A549 (cell line): ENCODE measurements around the gene RPGRIP1. TPM values are rescaled to one million over a fixed set of nuclear protein-coding genes. Genes with fewer than 3 reads are reported as not detected.

Experiments used
- ATAC-seq, 2 experiments: fragments of 200-7000 bp in 1 of 2; fragments of >200 bp in 1 of 2; cut with Nextera tagmentation in 1 of 2; cut with Tn5 transposase in 1 of 2; 3 replicates each; pipeline versions ENCODE4 v1.8.0 to v1.9.1; 2018 to 2020; ENCODE audit warnings: mild to moderate bottlenecking in 1 of 2, moderate library complexity in 1 of 2
- CTCF ChIA-PET: fragments of 300-600 bp; sonication (Branson Sonifier 250); formaldehyde crosslinking; extraction: SDS; loops from one replicate; lab custom pipeline; 2021; ENCODE audit warnings: antibody characterized with exemption, inconsistent platforms; lab: Yijun Ruan, JAX
- POLR2A ChIA-PET: fragments of 350-600 bp; formaldehyde crosslinking; extraction: SDS; loops from one replicate; lab custom pipeline; 2021; ENCODE audit warnings: antibody characterized with exemption, inconsistent platforms; lab: Yijun Ruan, JAX
- DNase-seq, 2 experiments: peaks; one replicate each; pipeline versions ENCODE4 v3.0.0 to v3.0.0-alpha.2; 2011 to 2016; ENCODE audit warnings: low read depth in 1 of 2, low spot score in 1 of 2
- FAIRE-seq: peaks from 2 replicates; lab custom pipeline; 2011; peaks lifted over from hg19 to GRCh38; lab: Jason Lieb, UNC
- H3K27ac ChIP-seq, 2 experiments: fragments of >200 bp; sonication (Bioruptor Twin); formaldehyde crosslinking; 3 replicates each; pipeline ENCODE4 v1.5.1; 2016 to 2017
- H3K4me1 ChIP-seq: fragments of >200 bp; sonication (Bioruptor Twin); formaldehyde crosslinking; 3 replicates; pipeline ENCODE4 v1.6.1; 2016
- H3K4me2 ChIP-seq: fragments of >200 bp; sonication (Bioruptor Twin); formaldehyde crosslinking; 3 replicates; pipeline ENCODE4 v1.6.1; 2016
- H3K4me3 ChIP-seq: fragments of >200 bp; sonication (Bioruptor Twin); formaldehyde crosslinking; 3 replicates; pipeline ENCODE4 v1.5.1; 2016
- H3K9me3 ChIP-seq: fragments of >200 bp; sonication (Bioruptor Twin); formaldehyde crosslinking; 3 replicates; pipeline ENCODE4 v1.6.1; 2016
- CBX2 ChIP-seq: fragments of 200-600 bp; sonication (generic); IDR thresholded peaks from 2 replicates; pipeline ENCODE4 v1.6.1; 2016; ENCODE audit warnings: low read depth, mild to moderate bottlenecking, borderline replicate concordance
- CTCF ChIP-seq: fragments of >200 bp; sonication (Bioruptor Twin); formaldehyde crosslinking; IDR thresholded peaks from 3 replicates; pipeline ENCODE4 v1.5.1; 2016
- ESRRA ChIP-seq: fragments of 150-350 bp; IDR thresholded peaks from 2 replicates; pipeline ENCODE4 v1.6.1; 2014; ENCODE audit warnings: mild to moderate bottlenecking, low read length, borderline replicate concordance
- FOSB ChIP-seq: fragments of 250-450 bp; sonication (Bioruptor Pico); IDR thresholded peaks from 2 replicates; pipeline ENCODE4 v1.5.0; 2020; ENCODE audit warnings: mild to moderate bottlenecking, moderate library complexity
- HEYL ChIP-seq: fragments of 250-450 bp; sonication (Bioruptor Pico); IDR thresholded peaks from 2 replicates; pipeline ENCODE4 v1.8.0; 2021; ENCODE audit warnings: mild to moderate bottlenecking, moderate library complexity
- HOXA7 ChIP-seq: fragments of 250-450 bp; sonication (Bioruptor Pico); IDR thresholded peaks from 2 replicates; pipeline ENCODE4 v1.5.0; 2020; ENCODE audit warnings: mild to moderate bottlenecking, moderate library complexity
- MAFK ChIP-seq: fragments of 450-650 bp; IDR thresholded peaks from 2 replicates; pipeline ENCODE4 v1.6.1; 2014; ENCODE audit not compliant: partially characterized antibody
- MAX ChIP-seq: IDR thresholded peaks from 2 replicates; pipeline ENCODE4 v1.6.1; 2012
- MAZ ChIP-seq: fragments of 150-350 bp; IDR thresholded peaks from 2 replicates; pipeline ENCODE4 v1.6.1; 2014; ENCODE audit warnings: antibody characterized with exemption, low read depth, low read length, borderline replicate concordance
- NFE2L2 ChIP-seq: fragments of 150-350 bp; conservative IDR thresholded peaks from 2 replicates; pipeline ENCODE4 v1.6.1; 2014; ENCODE audit warnings: low read length
- POLR2AphosphoS2 ChIP-seq: conservative IDR thresholded peaks from 2 replicates; pipeline ENCODE4 v1.6.1; 2012; ENCODE audit warnings: low read length, improper control_type of control experiment, inconsistent platforms
- RCOR1 ChIP-seq: fragments of 150-350 bp; IDR thresholded peaks from 2 replicates; pipeline ENCODE4 v1.6.1; 2014; ENCODE audit warnings: antibody characterized with exemption, low read length, low read depth
- REST ChIP-seq: fragments of 200-600 bp; sonication (generic); IDR thresholded peaks from 2 replicates; pipeline ENCODE4 v1.6.1; 2016; ENCODE audit warnings: antibody characterized with exemption, mild to moderate bottlenecking, moderate library complexity
- RFX5 ChIP-seq: fragments of 450-650 bp; IDR thresholded peaks from 2 replicates; pipeline ENCODE4 v1.7.1; 2014; ENCODE audit warnings: antibody characterized with exemption, mild to moderate bottlenecking, moderate library complexity
- SREBF2 ChIP-seq: fragments of 450-650 bp; IDR thresholded peaks from 2 replicates; pipeline ENCODE4 v1.6.1; 2014; ENCODE audit warnings: mild to moderate bottlenecking, moderate library complexity
- ZSCAN20 ChIP-seq: fragments of 250-450 bp; sonication (Bioruptor Pico); IDR thresholded peaks from 2 replicates; pipeline ENCODE4 v1.8.0; 2022; ENCODE audit warnings: mild to moderate bottlenecking, moderate library complexity
- WGBS: methylation state at CpG from one replicate; pipeline ENCODE4 v1.1.6; 2017; ENCODE audit errors: missing lambda C conversion rate; 5-methylcytosine and 5-hydroxymethylcytosine counted together
- polyA plus RNA-seq, 4 experiments: library from polyadenylated mRNA; depleted of rRNA in 3 of 4; stranded (reverse); fragments of >200 nt; fragmentation: RNase III in 1 of 4; extraction: RNeasy Plus Mini Kit Qiagen cat#74134 plus additional on column Dnase treatment in 1 of 4; gene quantifications; 2 replicates in 3 of 4; 3 replicates in 1 of 4; pipeline ENCODE4 v1.2.3, GENCODE V29; 2011 to 2017
- TF ChIP-seq, protein P1 (sequence below): IDR thresholded peaks from 2 replicates; pipeline ENCODE4 v1.6.1; 2012; ENCODE audit warnings: low read depth, borderline replicate concordance
- TF ChIP-seq, protein P2 (sequence below): fragments of 450-650 bp; IDR thresholded peaks from 2 replicates; pipeline ENCODE4 v1.6.1; 2014; ENCODE audit warnings: antibody characterized with exemption

The RPGRIP1 gene
- polyA plus RNA-seq, 2 of the 4 experiments (the other 2 are of a cell fraction) = 0.26 to 1.5 TPM

DNA sequence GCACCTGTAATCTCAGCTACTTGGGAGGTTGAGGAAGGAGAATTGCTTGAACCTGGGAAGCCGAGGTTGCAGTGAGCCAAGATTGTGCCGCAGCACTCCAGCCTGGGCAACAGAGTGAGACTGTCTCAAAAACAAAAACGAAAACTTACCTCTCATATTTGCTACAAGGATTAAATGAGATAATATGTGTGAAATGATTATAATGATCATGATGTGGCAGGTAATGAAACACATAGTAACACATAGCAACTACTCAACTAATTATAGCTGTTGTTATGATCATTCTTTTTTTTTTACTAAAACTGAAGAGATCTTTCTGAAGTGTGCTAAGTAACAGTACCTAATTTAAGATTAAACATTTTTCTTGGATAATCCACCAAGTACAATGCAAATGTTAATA, 30.1 kb downstream of the RPGRIP1 start (continued):
- no peak for TF ChIP-seq ESRRA

- H3K4me2 ChIP-seq = no peak overlapping the region
- no peak for FAIRE-seq
- no peak for ATAC-seq
- ChIA-PET CTCF (interaction anchor here (0.6 to 1.2 kb wide), 3 partner anchors 9 to 145 kb away, joined by 3 to 4 read pairs (median 3); no protein-coding TSS in a partner anchor), POLR2A (interaction anchor here (1.0 kb wide), 1 partner anchor 8 kb away, joined by 4 read pairs; no protein-coding TSS in a partner anchor)
- 76% methylated on average over 2 of the region's 2 CpGs for WGBS
- no peaks in the 10 kb centered on the region for H3K9me3 ChIP-seq
- DNase-seq = no peak
- no peak overlapping the region for H3K27ac ChIP-seq
- peaks cover 18% of the 10 kb centered on the region for H3K4me1 ChIP-seq
- TF ChIP-seq POLR2AphosphoS2 = no peak
- no peak for TF ChIP-seq CTCF
- no peak for TF ChIP-seq CBX2
- TF ChIP-seq SREBF2 = no peak
- TF ChIP-seq FOSB (CRISPR knock-in tag) = no peak
- TF ChIP-seq MAFK = no peak
- TF ChIP-seq HEYL (CRISPR knock-in tag) = no peak
- TF ChIP-seq, protein P1, sequence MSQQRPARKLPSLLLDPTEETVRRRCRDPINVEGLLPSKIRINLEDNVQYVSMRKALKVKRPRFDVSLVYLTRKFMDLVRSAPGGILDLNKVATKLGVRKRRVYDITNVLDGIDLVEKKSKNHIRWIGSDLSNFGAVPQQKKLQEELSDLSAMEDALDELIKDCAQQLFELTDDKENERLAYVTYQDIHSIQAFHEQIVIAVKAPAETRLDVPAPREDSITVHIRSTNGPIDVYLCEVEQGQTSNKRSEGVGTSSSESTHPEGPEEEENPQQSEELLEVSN = no peak
- TF ChIP-seq RFX5 = no peak
- TF ChIP-seq RCOR1 = no peak
- no peak overlapping the region for H3K4me3 ChIP-seq
Observed at GRCh38 chr14:21311614-21312013, 31.7 kb downstream of the RPGRIP1 start.

- DNase-seq (no peak), ATAC-seq (no peak), FAIRE-seq (no peak)
- H3K9me3 ChIP-seq = no peaks in the 10 kb centered on the region
- ChIA-PET CTCF (no interaction called here), POLR2A (no interaction called here)
- H3K4me1 ChIP-seq = peaks cover 7% of the 10 kb centered on the region
- no peak overlapping the region for H3K27ac ChIP-seq
- H3K4me3 ChIP-seq = no peak overlapping the region
- TF ChIP-seq, protein P2, sequence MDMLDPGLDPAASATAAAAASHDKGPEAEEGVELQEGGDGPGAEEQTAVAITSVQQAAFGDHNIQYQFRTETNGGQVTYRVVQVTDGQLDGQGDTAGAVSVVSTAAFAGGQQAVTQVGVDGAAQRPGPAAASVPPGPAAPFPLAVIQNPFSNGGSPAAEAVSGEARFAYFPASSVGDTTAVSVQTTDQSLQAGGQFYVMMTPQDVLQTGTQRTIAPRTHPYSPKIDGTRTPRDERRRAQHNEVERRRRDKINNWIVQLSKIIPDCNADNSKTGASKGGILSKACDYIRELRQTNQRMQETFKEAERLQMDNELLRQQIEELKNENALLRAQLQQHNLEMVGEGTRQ = no peak
- TF ChIP-seq ZSCAN20 (CRISPR knock-in tag) (no peak), NFE2L2 (no peak), MAZ (no peak), FOSB (CRISPR knock-in tag) (no peak), REST (no peak), HOXA7 (CRISPR knock-in tag) (no peak), MAX (no peak)
- H3K4me2 ChIP-seq = no peak overlapping the region
- WGBS = 76% methylated on average over 12 of the region's 12 CpGs
Observed at GRCh38 chr14:21313512-21313911, 33.6 kb downstream of the RPGRIP1 start.
